Loucy (cell line): ENCODE measurements around the gene LONP2.

Experiments used
- H2AFZ ChIP-seq: fragments of 200-600 bp; sonication (generic); 2 replicates; pipeline ENCODE4 v1.6.0; 2016; ENCODE audit warnings: antibody characterized with exemption, mild to moderate bottlenecking, low read length, moderate library complexity
- H3F3A ChIP-seq: fragments of 200-600 bp; 2 replicates; pipeline ENCODE4 v1.6.0; 2016; ENCODE audit warnings: antibody characterized with exemption, low read depth, mild to moderate bottlenecking
- H3K27me3 ChIP-seq: fragments of 200-600 bp; sonication (generic); 2 replicates; pipeline ENCODE4 v1.6.1; 2014; ENCODE audit warnings: low read length, mild to moderate bottlenecking; ENCODE audit not compliant: insufficient read depth, poor library complexity, severe bottlenecking
- H3K36me3 ChIP-seq: fragments of 200-600 bp; sonication (generic); 2 replicates; pipeline ENCODE4 v1.6.1; 2016; ENCODE audit warnings: low read length; ENCODE audit not compliant: insufficient read depth
- H3K4me1 ChIP-seq: fragments of 200-600 bp; sonication (generic); 2 replicates; pipeline ENCODE4 v1.5.1; 2014; ENCODE audit warnings: low read length, mild to moderate bottlenecking; ENCODE audit not compliant: insufficient read depth, poor library complexity, severe bottlenecking
- H3K4me2 ChIP-seq: fragments of 200-600 bp; sonication (generic); 2 replicates; pipeline ENCODE4 v1.6.0; 2014; ENCODE audit warnings: antibody characterized with exemption, low read length, low read depth, mild to moderate bottlenecking; ENCODE audit not compliant: poor library complexity, severe bottlenecking
- H3K4me3 ChIP-seq: fragments of 200-600 bp; sonication (generic); 2 replicates; pipeline ENCODE4 v1.5.1; 2014; ENCODE audit warnings: low read length, mild to moderate bottlenecking, mixed read lengths; ENCODE audit not compliant: poor library complexity, severe bottlenecking
- H3K79me2 ChIP-seq: fragments of 200-600 bp; sonication (generic); 2 replicates; pipeline ENCODE4 v1.6.1; 2014; ENCODE audit warnings: low read length; ENCODE audit not compliant: insufficient read depth
- H3K9ac ChIP-seq: fragments of 200-600 bp; sonication (generic); 2 replicates; pipeline ENCODE4 v1.6.0; 2014; ENCODE audit warnings: mild to moderate bottlenecking, low read depth, low read length, moderate library complexity; ENCODE audit not compliant: poor library complexity, severe bottlenecking
- H3K9me2 ChIP-seq: fragments of 200-600 bp; sonication (generic); replicated peaks from 2 replicates; pipeline ENCODE4 v1.6.1; 2016; ENCODE audit warnings: low read depth, low read length, mixed read lengths
- H3K9me3 ChIP-seq: fragments of 200-600 bp; sonication (generic); 2 replicates; pipeline ENCODE4 v1.6.1; 2014; ENCODE audit warnings: mild to moderate bottlenecking, antibody characterized with exemption, low read length, low read depth; ENCODE audit not compliant: insufficient read depth
- H4K20me1 ChIP-seq: fragments of 200-600 bp; sonication (generic); 2 replicates; pipeline ENCODE4 v1.6.0; 2014; ENCODE audit warnings: antibody characterized with exemption, low read length, mild to moderate bottlenecking; ENCODE audit not compliant: insufficient read depth, poor library complexity, severe bottlenecking
- EZH2phosphoT487 ChIP-seq: fragments of 200-600 bp; IDR thresholded peaks from 2 replicates; pipeline ENCODE4 v1.6.1; 2018; ENCODE audit warnings: antibody characterized with exemption, mild to moderate bottlenecking, moderate library complexity, borderline replicate concordance
- TF ChIP-seq, protein P1 (sequence below): fragments of 200-600 bp; sonication (generic); conservative IDR thresholded peaks from 2 replicates; pipeline ENCODE4 v1.5.1; 2014; ENCODE audit warnings: mild to moderate bottlenecking, antibody characterized with exemption, low read length

LONP2 gene

DNA sequence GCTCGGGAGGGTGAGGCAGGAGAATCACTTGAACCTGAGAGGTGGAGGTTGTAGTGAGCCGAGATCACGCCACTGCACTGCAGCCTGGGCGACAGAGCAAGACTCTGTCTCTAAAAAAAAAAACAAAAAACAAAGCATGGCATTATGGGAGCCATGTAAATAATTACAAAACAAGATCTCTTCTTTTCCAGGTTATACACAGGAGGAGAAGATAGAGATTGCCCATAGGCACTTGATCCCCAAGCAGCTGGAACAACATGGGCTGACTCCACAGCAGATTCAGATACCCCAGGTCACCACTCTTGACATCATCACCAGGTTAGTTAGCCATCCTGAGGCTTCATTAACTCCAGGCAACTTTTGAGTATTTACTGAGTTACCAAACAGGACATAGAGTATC, 55.4 kb downstream of the LONP2 start:
- no peaks in the 10 kb centered on the region for H3K79me2 ChIP-seq
- H3K9me2 ChIP-seq, result no peaks in the 10 kb centered on the region
- no peaks in the 10 kb centered on the region for H3K27me3 ChIP-seq
- H2AFZ ChIP-seq, result no peak overlapping the region
- TF ChIP-seq, protein P1, sequence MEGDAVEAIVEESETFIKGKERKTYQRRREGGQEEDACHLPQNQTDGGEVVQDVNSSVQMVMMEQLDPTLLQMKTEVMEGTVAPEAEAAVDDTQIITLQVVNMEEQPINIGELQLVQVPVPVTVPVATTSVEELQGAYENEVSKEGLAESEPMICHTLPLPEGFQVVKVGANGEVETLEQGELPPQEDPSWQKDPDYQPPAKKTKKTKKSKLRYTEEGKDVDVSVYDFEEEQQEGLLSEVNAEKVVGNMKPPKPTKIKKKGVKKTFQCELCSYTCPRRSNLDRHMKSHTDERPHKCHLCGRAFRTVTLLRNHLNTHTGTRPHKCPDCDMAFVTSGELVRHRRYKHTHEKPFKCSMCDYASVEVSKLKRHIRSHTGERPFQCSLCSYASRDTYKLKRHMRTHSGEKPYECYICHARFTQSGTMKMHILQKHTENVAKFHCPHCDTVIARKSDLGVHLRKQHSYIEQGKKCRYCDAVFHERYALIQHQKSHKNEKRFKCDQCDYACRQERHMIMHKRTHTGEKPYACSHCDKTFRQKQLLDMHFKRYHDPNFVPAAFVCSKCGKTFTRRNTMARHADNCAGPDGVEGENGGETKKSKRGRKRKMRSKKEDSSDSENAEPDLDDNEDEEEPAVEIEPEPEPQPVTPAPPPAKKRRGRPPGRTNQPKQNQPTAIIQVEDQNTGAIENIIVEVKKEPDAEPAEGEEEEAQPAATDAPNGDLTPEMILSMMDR, result no peak
- TF ChIP-seq EZH2phosphoT487, result no peak
- no peak overlapping the region for H3K9ac ChIP-seq
- H3K4me3 ChIP-seq, result no peak overlapping the region
- no peaks in the 10 kb centered on the region for H4K20me1 ChIP-seq
- peaks cover 74% of the 10 kb centered on the region for H3K36me3 ChIP-seq
- H3K9me3 ChIP-seq, result no peaks in the 10 kb centered on the region
- H3F3A ChIP-seq, result no peaks in the 10 kb centered on the region
- no peaks in the 10 kb centered on the region for H3K4me1 ChIP-seq
- no peak overlapping the region for H3K4me2 ChIP-seq

DNA sequence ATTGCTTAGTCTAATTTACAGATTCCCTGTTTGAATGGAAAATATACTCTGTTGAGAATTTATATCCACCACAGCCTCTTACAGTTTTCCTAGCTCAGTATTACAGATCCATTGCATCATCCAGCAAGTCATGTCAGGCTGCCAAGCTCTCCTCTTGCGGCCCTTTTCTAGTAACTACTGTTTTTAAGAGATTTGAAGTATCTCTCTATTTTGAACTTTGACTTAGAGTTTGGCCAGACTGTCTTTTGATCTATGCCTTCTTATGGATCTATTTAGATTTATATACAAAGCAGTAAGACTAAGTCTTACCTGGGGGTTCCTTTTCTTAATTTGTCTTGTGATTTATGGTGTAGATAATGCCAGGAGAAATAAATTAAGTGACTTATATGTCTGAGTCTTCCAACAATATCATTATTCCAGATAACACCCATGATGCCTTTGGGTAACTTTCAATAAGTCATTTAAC, 56.3 kb downstream of the LONP2 start:
- Histone ChIP-seq H3K9me2 (no peaks in the 10 kb centered on the region), H3K36me3 (peaks cover 81% of the 10 kb centered on the region), H2AFZ (no peak overlapping the region), H3K9me3 (no peaks in the 10 kb centered on the region), H3K79me2 (no peaks in the 10 kb centered on the region), H3K4me3 (no peak overlapping the region), H3K4me1 (no peaks in the 10 kb centered on the region), H3K4me2 (no peak overlapping the region), H3F3A (no peaks in the 10 kb centered on the region), H4K20me1 (no peaks in the 10 kb centered on the region), H3K9ac (no peak overlapping the region), H3K27me3 (no peaks in the 10 kb centered on the region)
- TF ChIP-seq, protein P1, result no peak
- TF ChIP-seq EZH2phosphoT487, result no peak

DNA sequence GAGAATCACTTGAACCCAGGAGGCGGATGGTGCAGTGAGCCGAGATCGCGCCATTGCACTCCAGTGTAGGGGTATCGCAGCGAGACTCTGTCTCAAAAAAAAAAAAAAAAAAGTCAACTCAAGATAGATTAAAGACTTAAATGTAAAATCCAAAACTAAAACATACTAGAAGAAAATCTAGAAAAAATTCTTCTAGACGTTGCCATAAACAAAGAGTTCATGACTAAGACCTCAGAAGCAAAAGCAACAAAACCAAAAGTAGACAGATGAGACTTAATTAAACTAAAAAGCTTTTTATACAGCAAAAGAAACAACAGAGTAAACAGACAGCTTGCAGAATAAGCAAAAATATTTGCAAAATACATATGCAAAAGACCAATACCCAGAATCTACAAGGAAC, 64.4 kb downstream of the LONP2 start:
- Histone ChIP-seq H3K9me2 (no peaks in the 10 kb centered on the region), H3K4me1 (no peaks in the 10 kb centered on the region), H3K4me3 (no peak overlapping the region), H3K27me3 (no peaks in the 10 kb centered on the region), H3K79me2 (no peaks in the 10 kb centered on the region), H4K20me1 (no peaks in the 10 kb centered on the region), H3F3A (no peaks in the 10 kb centered on the region), H3K9ac (no peak overlapping the region), H3K36me3 (peaks cover 75% of the 10 kb centered on the region), H2AFZ (no peak overlapping the region), H3K4me2 (no peak overlapping the region), H3K9me3 (peaks cover 17% of the 10 kb centered on the region; the same call in 1 of the 2 replicates)
- TF ChIP-seq, protein P1, result no peak
- TF ChIP-seq EZH2phosphoT487, result no peak
